Measurements from ENCODE around the gene P2RY14. TPM values are rescaled to one million over a fixed set of nuclear protein-coding genes. Genes with fewer than 3 reads are reported as not detected.

The P2RY14 gene
- total and polyA plus RNA-seq, 2 of the 13 experiments (the other 11 are each of a cell fraction or from before 2014, with no cell fraction given), result not detected

- TF ChIP-seq, protein P1, sequence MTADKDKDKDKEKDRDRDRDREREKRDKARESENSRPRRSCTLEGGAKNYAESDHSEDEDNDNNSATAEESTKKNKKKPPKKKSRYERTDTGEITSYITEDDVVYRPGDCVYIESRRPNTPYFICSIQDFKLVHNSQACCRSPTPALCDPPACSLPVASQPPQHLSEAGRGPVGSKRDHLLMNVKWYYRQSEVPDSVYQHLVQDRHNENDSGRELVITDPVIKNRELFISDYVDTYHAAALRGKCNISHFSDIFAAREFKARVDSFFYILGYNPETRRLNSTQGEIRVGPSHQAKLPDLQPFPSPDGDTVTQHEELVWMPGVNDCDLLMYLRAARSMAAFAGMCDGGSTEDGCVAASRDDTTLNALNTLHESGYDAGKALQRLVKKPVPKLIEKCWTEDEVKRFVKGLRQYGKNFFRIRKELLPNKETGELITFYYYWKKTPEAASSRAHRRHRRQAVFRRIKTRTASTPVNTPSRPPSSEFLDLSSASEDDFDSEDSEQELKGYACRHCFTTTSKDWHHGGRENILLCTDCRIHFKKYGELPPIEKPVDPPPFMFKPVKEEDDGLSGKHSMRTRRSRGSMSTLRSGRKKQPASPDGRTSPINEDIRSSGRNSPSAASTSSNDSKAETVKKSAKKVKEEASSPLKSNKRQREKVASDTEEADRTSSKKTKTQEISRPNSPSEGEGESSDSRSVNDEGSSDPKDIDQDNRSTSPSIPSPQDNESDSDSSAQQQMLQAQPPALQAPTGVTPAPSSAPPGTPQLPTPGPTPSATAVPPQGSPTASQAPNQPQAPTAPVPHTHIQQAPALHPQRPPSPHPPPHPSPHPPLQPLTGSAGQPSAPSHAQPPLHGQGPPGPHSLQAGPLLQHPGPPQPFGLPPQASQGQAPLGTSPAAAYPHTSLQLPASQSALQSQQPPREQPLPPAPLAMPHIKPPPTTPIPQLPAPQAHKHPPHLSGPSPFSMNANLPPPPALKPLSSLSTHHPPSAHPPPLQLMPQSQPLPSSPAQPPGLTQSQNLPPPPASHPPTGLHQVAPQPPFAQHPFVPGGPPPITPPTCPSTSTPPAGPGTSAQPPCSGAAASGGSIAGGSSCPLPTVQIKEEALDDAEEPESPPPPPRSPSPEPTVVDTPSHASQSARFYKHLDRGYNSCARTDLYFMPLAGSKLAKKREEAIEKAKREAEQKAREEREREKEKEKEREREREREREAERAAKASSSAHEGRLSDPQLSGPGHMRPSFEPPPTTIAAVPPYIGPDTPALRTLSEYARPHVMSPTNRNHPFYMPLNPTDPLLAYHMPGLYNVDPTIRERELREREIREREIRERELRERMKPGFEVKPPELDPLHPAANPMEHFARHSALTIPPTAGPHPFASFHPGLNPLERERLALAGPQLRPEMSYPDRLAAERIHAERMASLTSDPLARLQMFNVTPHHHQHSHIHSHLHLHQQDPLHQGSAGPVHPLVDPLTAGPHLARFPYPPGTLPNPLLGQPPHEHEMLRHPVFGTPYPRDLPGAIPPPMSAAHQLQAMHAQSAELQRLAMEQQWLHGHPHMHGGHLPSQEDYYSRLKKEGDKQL (CRISPR knock-in tag; IDR thresholded peaks at IDR 0.05; ENCODE audit: low read depth), result peak; percentile 36; the same call in 1 of the 2 replicates
- TF ChIP-seq ZBTB42 (CRISPR knock-in tag; IDR thresholded peaks at IDR 0.05), result no peak
- TF ChIP-seq XRCC5 (optimal IDR thresholded peaks at IDR 0.05; ENCODE audit: low read length), result no peak
- TF ChIP-seq ZNF160 (CRISPR knock-in tag; IDR thresholded peaks at IDR 0.05), result no peak
- no peak for TF ChIP-seq IKZF1 (IDR thresholded peaks at IDR 0.05)
- no peak for TF ChIP-seq PAX8 (CRISPR knock-in tag; IDR thresholded peaks at IDR 0.05; ENCODE audit: borderline replicate concordance)
- TF ChIP-seq SKI (IDR thresholded peaks at IDR 0.05; ENCODE audit: partially characterized antibody), result peak; percentile 51
- TF ChIP-seq, protein P2, sequence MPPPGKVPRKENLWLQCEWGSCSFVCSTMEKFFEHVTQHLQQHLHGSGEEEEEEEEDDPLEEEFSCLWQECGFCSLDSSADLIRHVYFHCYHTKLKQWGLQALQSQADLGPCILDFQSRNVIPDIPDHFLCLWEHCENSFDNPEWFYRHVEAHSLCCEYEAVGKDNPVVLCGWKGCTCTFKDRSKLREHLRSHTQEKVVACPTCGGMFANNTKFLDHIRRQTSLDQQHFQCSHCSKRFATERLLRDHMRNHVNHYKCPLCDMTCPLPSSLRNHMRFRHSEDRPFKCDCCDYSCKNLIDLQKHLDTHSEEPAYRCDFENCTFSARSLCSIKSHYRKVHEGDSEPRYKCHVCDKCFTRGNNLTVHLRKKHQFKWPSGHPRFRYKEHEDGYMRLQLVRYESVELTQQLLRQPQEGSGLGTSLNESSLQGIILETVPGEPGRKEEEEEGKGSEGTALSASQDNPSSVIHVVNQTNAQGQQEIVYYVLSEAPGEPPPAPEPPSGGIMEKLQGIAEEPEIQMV (CRISPR knock-in tag; IDR thresholded peaks at IDR 0.05; ENCODE audit: low read depth), result no peak
- TF ChIP-seq BCL3 (CRISPR knock-in tag; IDR thresholded peaks at IDR 0.05), result no peak
- TF ChIP-seq, protein P3, sequence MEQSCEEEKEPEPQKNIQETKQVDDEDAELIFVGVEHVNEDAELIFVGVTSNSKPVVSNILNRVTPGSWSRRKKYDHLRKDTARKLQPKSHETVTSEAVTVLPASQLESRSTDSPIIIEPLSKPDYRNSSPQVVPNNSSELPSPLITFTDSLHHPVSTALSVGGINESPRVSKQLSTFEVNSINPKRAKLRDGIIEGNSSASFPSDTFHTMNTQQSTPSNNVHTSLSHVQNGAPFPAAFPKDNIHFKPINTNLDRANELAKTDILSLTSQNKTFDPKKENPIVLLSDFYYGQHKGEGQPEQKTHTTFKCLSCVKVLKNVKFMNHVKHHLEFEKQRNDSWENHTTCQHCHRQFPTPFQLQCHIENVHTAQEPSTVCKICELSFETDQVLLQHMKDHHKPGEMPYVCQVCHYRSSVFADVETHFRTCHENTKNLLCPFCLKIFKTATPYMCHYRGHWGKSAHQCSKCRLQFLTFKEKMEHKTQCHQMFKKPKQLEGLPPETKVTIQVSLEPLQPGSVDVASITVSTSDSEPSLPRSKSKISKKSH (CRISPR knock-in tag; IDR thresholded peaks at IDR 0.05; ENCODE audit: borderline replicate concordance), result no peak
- TF ChIP-seq ZBTB8A (CRISPR knock-in tag; IDR thresholded peaks at IDR 0.05; ENCODE audit: borderline replicate concordance, low read depth), result no peak
- TF ChIP-seq ZBTB7A (CRISPR knock-in tag; IDR thresholded peaks at IDR 0.05), result no peak
- TF ChIP-seq, protein P4, sequence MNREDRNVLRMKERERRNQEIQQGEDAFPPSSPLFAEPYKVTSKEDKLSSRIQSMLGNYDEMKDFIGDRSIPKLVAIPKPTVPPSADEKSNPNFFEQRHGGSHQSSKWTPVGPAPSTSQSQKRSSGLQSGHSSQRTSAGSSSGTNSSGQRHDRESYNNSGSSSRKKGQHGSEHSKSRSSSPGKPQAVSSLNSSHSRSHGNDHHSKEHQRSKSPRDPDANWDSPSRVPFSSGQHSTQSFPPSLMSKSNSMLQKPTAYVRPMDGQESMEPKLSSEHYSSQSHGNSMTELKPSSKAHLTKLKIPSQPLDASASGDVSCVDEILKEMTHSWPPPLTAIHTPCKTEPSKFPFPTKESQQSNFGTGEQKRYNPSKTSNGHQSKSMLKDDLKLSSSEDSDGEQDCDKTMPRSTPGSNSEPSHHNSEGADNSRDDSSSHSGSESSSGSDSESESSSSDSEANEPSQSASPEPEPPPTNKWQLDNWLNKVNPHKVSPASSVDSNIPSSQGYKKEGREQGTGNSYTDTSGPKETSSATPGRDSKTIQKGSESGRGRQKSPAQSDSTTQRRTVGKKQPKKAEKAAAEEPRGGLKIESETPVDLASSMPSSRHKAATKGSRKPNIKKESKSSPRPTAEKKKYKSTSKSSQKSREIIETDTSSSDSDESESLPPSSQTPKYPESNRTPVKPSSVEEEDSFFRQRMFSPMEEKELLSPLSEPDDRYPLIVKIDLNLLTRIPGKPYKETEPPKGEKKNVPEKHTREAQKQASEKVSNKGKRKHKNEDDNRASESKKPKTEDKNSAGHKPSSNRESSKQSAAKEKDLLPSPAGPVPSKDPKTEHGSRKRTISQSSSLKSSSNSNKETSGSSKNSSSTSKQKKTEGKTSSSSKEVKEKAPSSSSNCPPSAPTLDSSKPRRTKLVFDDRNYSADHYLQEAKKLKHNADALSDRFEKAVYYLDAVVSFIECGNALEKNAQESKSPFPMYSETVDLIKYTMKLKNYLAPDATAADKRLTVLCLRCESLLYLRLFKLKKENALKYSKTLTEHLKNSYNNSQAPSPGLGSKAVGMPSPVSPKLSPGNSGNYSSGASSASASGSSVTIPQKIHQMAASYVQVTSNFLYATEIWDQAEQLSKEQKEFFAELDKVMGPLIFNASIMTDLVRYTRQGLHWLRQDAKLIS (CRISPR knock-in tag; IDR thresholded peaks at IDR 0.05), result no peak
- TF ChIP-seq ZNF562 (CRISPR knock-in tag; IDR thresholded peaks at IDR 0.05; ENCODE audit: borderline replicate concordance), result no peak
- TF ChIP-seq FOSL2 (CRISPR knock-in tag; IDR thresholded peaks at IDR 0.05), result peak; percentile 76
- TF ChIP-seq ZNF224 (CRISPR knock-in tag; IDR thresholded peaks at IDR 0.05), result no peak
- no peak for TF ChIP-seq KLF13 (CRISPR knock-in tag; IDR thresholded peaks at IDR 0.05)
These were observed 52.2 kb downstream of the P2RY14 start (continued) for GRCh38 chr3:151226088-151226563.

Data from HepG2 (cell line).